RPMI7951 (cell line): ENCODE data around the gene EXTL2. TPM values are rescaled to one million over a fixed set of nuclear protein-coding genes. Genes with fewer than 3 reads are reported as not detected.
"Not testable (repeated sequence)": the region's sequence is repeated elsewhere in the genome, so short reads cannot be mapped to it uniquely, and the experiment has no call there.

Experiments
- DNase-seq: peaks from one replicate; pipeline ENCODE4 v3.0.0-alpha.2; 2012; ENCODE audit warnings: low read depth
- total RNA-seq: library from RNA; depleted of rRNA; stranded (reverse); fragments of >200 nt; shearing (Covaris generic); gene quantifications from 2 replicates; pipeline ENCODE4 v1.2.3, GENCODE V29; 2014; rRNA removed

EXTL2 gene
- total RNA-seq, result 50.6 and 57.2 TPM in 2 replicates

- peak; percentile 96 for DNase-seq
These were observed at the start of gene EXTL2 for GRCh38 chr1:100894603-100895539. Gene EXTL2 (minus strand): TSS chr1:100894842. CDS start chr1:100888757, 6,085 bp downstream.

GRCh38 chr1:100943533-100943932 is 48.9 kb upstream of the EXTL2 start:
- no peak for DNase-seq

DNA sequence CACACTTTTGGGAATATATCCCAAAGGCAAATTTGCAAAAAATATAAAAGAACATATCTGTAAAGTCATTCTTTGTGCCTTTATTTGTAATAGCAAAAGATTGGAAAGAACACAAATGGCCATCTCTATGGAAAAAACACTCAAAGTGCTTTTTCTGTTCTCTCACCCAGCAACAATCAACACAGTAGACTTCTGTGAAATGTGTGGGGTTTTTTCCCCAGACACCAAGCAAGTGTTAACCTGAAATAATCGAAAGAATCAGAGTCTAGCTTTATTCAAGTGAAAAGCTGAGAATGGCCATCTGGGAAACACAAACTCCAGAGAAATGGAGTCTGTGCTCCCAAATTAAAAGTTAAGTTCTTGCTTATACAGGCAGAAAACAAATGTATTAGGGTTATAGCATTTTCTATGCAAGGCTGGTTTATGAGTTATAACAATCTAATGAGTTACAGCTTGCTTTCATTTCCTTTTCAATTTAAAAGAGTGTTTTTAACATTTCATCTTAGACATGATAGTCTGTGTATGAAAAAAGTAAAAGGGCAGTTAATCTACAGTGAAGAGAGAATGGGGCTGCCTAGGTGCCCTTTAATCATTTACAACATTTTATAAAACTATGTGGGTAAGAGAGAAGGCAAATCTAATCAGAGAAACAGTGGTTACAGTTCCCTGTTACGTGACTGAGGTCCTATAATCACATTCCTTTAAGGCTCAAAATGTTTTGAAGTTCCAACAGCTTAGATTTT is 47.8 kb upstream of the EXTL2 start:
- no peak for DNase-seq

- DNase-seq, result no peak
These were observed 47.1 kb upstream of the EXTL2 start for GRCh38 chr1:100941580-100942216.

GRCh38 chr1:100941098-100941527 is 46.5 kb upstream of the EXTL2 start:
- no peak for DNase-seq

GRCh38 chr1:100936194-100936967 is 41.7 kb upstream of the EXTL2 start:
- no peak for DNase-seq

DNA sequence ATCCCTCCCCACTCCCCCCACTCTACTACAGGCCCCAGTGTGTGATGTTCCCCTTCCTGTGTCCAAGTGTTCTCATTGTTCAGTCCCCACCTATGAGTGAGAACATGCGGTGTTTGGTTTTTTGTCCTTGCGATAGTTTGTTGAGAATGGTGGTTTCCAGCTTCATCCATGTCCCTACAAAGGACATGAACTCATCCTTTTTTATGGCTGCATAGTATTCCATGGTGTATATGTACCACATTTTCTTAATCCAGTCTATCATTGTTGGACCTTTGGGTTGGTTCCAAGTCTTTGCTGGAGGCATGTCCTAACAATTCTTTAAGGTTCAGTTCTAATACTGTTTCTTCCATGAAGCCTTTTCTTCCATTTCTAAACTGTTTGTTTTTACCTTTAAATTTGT is 38.9 kb upstream of the EXTL2 start:
- DNase-seq, result not testable (repeated sequence)

DNA sequence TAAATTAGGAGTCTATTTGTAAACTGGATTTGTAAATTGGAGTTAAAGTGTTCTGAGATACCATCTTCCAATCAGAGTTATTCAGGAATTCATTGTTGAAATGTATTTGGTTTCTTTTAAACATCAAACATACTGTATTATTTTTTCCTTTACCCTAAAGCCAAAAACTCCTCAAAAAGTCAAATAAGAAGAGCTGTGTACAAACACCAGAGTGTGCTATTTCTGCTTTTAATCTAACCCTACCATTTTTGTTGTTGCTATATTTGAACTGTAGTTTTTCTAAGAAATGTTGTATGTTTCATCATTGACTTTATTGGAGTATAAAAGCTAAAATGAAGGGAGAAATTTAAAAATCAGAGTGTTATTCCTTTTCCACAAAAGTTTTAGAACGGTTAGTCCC is 37.1 kb upstream of the EXTL2 start:
- no peak for DNase-seq

- DNase-seq, result no peak
These were observed 35.9 kb upstream of the EXTL2 start for GRCh38 chr1:100930494-100930893.

DNA sequence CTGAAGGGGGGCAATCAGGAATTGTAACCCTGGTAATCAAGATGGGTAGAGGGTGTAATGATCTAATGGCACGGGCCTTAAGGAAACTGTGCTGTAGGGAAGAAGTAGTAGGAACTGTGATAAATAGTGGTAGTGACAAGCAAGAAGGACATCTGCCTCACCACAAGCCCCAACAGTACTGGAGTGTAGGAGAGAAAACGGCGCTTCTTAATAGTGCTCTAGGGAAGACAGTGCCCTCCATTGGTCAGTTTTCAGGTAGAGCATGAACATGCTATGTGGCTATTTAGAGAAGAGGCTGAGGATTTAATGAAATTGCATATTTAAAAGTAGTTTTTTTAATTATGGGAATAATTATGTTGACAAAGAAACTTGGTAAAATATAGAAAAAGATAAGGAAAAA is 33.5 kb upstream of the EXTL2 start:
- DNase-seq, result no peak

DNA sequence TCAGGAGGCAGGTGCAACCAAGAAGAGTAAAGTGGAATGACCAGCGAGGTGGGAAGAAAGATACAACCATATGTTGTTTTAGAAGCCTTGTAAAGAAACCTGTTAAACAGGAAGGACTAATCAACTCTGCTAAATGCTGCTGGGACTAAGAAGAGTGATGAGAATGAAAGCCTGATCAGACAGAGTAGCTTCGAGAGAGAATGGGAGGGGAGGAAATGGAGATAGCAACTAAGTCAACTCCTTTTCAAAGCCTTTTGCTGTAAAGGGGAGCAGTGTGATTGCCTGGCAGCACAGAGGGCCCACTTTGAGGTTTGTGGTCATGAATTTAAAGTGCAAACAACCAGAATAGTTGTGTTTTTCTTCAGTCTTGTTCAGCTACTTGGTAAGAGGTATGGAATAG is 32.6 kb upstream of the EXTL2 start:
- no peak for DNase-seq

GRCh38 chr1:100926240-100926639 is 31.6 kb upstream of the EXTL2 start:
- DNase-seq, result no peak

DNA sequence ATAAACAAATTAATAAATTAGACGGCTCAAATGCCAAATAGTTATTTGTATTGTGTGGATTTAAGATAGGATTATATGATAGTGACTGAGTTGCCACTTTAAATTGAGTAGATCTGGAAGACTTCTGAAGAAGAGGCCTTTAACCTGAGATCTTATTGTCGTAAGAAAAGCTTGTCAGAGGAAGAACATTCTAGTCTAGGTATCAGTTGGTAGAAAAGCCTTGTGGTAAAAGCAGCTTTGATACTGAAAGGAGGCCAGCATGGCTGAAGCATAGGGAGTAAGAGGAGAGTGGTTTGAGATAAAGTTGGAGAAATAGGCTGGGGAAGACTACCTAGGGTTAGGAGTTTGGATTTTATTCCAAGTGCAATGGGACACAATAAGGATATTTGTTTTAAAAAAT is 30.3 kb upstream of the EXTL2 start:
- no peak for DNase-seq

DNA sequence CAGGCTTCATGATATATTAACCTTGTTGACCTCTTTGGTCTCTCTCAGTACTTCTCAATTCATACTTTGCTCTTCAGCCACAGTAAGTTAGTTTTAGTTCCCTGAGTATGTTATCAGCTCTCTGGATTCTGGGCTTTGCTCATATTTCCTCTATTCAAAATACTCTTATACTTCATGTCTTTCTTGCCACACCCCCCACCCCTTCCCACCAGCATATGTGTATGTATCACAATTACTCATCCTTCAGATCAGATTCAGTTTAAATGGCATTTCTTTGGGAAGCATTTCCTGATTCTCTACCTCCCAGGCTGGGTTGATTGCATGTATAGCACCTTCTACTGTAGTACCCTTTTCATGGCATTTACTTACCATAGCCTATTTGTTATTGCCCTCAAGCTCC is 29.6 kb upstream of the EXTL2 start:
- DNase-seq, result no peak

DNA sequence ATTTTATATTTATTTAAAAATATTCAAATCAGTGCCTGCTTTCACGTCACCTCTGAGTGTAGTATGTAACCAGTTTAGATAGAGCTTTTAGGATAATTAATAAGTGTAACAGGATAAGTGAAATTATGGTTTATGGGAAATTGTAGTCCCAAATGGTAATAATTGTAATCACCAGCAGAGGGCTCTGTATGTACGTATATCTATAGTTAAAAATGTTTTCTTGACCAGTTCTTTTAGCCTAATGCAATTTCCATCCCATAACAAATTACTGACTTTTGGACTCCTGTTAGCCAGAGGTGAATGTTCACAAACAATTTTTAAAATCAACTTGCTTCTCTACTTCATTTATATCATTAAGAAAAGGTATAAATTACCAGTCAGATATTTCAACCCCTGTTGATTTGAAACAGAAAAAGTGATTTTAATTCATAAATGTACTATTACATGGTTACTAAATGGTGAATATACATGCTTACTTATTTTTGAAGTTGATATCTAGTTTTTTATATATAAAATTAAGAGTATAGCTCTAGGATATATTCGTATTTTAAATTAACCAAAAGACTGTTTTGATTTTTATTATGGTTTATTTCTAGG is 26.6 kb upstream of the EXTL2 start:
- DNase-seq, result peak; percentile 55

DNA sequence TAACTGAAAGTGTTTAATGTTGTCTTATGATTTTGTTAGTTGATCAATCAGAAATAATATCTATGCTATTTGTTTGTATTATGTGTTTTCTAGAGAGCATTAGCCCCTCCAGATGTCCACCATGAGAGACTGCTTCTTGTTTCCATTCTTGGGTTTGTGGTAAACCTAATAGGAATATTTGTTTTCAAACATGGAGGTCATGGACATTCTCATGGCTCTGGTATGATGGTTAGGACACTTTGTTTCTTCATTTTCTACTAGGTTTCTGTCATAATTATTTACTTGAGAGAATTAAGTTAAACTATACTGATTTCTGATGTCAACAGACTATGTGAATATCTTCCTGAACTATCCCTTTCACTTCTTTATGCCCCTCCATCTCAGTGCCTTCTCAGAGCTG is 17.4 kb upstream of the EXTL2 start:
- DNase-seq, result no peak

DNA sequence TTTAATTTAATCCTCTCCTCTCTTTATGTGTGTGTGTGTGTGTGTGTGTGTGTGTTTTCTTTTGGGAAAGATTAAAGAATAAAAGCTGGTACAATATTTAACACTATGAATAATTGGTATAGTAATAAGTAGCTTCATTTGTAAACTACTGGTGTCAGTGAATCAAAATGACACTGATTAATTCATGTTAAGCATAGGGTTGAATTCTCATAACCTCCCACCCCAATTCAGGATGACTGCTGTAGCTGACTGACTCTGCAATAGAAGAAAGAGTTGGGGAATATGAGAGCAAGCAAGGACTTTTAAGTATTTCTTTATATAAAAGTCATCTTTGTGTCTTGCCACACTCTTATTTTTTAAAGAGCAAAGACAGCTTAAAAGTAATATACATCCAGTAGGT is 14.4 kb upstream of the EXTL2 start:
- no peak for DNase-seq

- no peak for DNase-seq
These were observed 13.2 kb upstream of the EXTL2 start for GRCh38 chr1:100907887-100908286.

DNA sequence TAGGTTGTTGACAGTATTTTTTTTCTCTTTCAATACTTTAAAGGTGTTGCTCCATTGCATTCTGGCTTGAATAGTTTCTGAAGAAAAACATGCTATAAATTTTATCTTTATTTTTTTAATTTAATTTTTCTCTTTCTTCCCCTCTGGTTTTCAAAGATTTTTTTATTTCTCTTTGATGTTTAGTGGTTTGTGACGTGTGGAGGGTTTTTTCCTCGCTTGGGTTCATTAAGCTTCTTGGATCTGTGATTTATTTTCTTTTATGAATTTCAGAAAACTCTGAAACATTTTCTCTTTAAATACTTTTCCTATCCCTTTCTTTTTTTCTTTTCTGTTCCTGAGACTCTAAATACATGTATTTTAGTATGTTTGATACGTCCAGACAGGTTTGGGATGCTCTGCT is 10.5 kb upstream of the EXTL2 start:
- DNase-seq, result no peak

DNA sequence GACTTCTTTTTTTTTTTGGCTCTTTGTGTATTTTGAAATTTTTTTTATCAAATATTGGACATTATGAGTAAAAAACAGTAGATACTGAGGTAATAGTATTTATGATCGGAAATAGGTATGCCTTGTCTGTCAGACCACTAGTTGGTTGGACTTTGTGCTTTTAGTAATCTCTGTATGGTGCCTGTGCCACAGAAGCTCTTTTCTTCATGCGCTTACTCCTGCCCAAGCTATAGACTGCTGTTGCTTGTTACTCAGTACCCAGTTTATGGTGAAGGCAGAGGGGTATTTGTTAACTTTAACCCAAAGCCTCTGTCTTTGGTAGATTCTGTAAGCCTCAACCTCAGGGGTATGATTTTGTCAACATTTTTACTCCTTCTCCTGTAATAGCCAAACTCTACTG is 9.9 kb upstream of the EXTL2 start:
- no peak for DNase-seq

GRCh38 chr1:100903777-100904176 is 9.1 kb upstream of the EXTL2 start:
- no peak for DNase-seq
